ENCODE results near the gene FANCB. TPM values are rescaled to one million over a fixed set of nuclear protein-coding genes. Genes with fewer than 3 reads are reported as not detected.
A peak's percentile ranks its signal among the peaks of the same experiment; 100 is the strongest.

Gene FANCB
- total RNA-seq, 6 donors from 2014 or later = 0.46 to 1.7 (median 1.0) TPM; not detected in 1

- 53 to 60% methylated on average over 1 of the region's 1 CpG for WGBS, 2 donors
- DNase-seq = no peak
- no peak for TF ChIP-seq POLR2A (IDR thresholded peaks at IDR 0.05)
- TF ChIP-seq CTCF (IDR thresholded peaks at IDR 0.05) = no peak
- TF ChIP-seq EP300 (IDR thresholded peaks at IDR 0.05) = no peak
- no peak for TF ChIP-seq POLR2AphosphoS5 (IDR thresholded peaks at IDR 0.05)
Measured at GRCh38 chrX:14865201-14865600, 7.7 kb downstream of the FANCB start.

DNA sequence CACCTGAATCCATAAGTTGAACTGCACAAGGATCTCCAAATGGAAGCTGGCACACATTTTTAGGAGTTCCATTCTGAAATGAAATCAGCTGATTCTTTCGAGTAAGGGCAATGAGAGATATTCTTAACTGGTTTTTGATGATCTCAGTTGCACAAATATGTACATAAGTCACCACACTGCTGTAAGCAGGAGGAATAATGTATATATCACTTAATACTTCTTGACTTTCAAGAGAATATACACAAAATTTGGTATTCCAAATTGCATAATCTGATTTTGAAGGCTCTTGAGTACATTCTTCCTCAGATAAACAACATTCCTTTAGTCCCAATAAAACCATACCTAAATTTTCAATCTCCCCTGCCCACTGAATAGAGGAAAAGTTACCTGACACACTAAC lies 8.2 kb downstream of the FANCB start:
- ATAC-seq (ENCODE audit: low FRiP score in 2 of 2) = no peak
- DNase-seq = no peak
- H3K36me3 ChIP-seq = no peaks in the 10 kb centered on the region
- no peaks in the 10 kb centered on the region for H3K4me1 ChIP-seq
- no peaks in the 10 kb centered on the region for H3K27me3 ChIP-seq
- H3K9me3 ChIP-seq = no peaks in the 10 kb centered on the region
- H3K27ac ChIP-seq = no peak overlapping the region
- 57 to 77% methylated on average over 1 of the region's 1 CpG for WGBS, 2 donors
- TF ChIP-seq CTCF (IDR thresholded peaks at IDR 0.05) (no peak), EP300 (IDR thresholded peaks at IDR 0.05) (no peak), POLR2AphosphoS5 (IDR thresholded peaks at IDR 0.05) (no peak), POLR2A (IDR thresholded peaks at IDR 0.05) (no peak)
- no peak overlapping the region for H3K4me3 ChIP-seq

More at GRCh38 chrX:14865201-14865600, 7.7 kb downstream of the FANCB start:
- Histone ChIP-seq H3K27me3 (no peaks in the 10 kb centered on the region), H3K4me1 (no peaks in the 10 kb centered on the region), H3K27ac (no peak overlapping the region), H3K9me3 (no peaks in the 10 kb centered on the region), H3K4me3 (no peak overlapping the region), H3K36me3 (no peaks in the 10 kb centered on the region)
- no peak for ATAC-seq (ENCODE audit: low FRiP score in 2 of 2)

GRCh38 chrX:14851526-14851925 lies 21.3 kb downstream of the FANCB start:
- no peaks in the 10 kb centered on the region for H3K9me3 ChIP-seq
- no peaks in the 10 kb centered on the region for H3K4me1 ChIP-seq
- WGBS, 2 donors = 56 to 84% methylated on average over 3 of the region's 3 CpGs
- no peak overlapping the region for H3K4me3 ChIP-seq
- no peak for TF ChIP-seq POLR2AphosphoS5 (IDR thresholded peaks at IDR 0.05)
- no peak for TF ChIP-seq POLR2A (IDR thresholded peaks at IDR 0.05)
- no peak for TF ChIP-seq CTCF (IDR thresholded peaks at IDR 0.05)
- TF ChIP-seq EP300 (IDR thresholded peaks at IDR 0.05) = no peak
- H3K27me3 ChIP-seq = no peaks in the 10 kb centered on the region
- ATAC-seq (ENCODE audit: low FRiP score in 2 of 2) = no peak
- H3K27ac ChIP-seq = peak overlapping the region in 1 of 4 donors; percentile 18
- no peaks in the 10 kb centered on the region for H3K36me3 ChIP-seq
- DNase-seq = no peak

DNA sequence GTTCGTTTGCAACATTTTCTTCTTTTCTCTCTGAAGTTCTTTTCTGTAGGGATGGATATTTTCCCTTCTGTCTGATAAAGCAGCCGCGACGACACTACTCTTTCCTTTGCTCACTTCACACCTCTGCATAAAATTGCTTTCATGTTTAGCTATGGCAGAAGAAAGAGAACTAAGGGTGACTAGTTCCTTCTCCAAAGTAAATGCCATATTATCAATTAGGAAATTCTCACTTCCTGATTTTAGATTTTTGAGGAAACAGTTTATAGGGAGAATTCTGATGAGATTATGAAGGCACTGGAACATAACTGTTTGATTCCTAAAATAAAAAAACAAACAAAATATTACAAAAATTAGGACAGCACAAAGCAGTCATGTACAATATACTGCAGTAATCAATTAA lies 29.2 kb downstream of the FANCB start:
- no peaks in the 10 kb centered on the region for H3K4me1 ChIP-seq
- no peak overlapping the region for H3K27ac ChIP-seq
- TF ChIP-seq EP300 (IDR thresholded peaks at IDR 0.05) (no peak), POLR2AphosphoS5 (IDR thresholded peaks at IDR 0.05) (no peak), POLR2A (IDR thresholded peaks at IDR 0.05) (no peak), CTCF (IDR thresholded peaks at IDR 0.05) (no peak)
- H3K36me3 ChIP-seq = no peaks in the 10 kb centered on the region
- H3K9me3 ChIP-seq = no peaks in the 10 kb centered on the region
- WGBS, 2 donors = 71 to 77% methylated on average over 4 of the region's 4 CpGs
- H3K4me3 ChIP-seq = no peak overlapping the region
- H3K27me3 ChIP-seq = no peaks in the 10 kb centered on the region
- ATAC-seq (ENCODE audit: low FRiP score in 2 of 2) (no peak), DNase-seq (no peak)

DNA sequence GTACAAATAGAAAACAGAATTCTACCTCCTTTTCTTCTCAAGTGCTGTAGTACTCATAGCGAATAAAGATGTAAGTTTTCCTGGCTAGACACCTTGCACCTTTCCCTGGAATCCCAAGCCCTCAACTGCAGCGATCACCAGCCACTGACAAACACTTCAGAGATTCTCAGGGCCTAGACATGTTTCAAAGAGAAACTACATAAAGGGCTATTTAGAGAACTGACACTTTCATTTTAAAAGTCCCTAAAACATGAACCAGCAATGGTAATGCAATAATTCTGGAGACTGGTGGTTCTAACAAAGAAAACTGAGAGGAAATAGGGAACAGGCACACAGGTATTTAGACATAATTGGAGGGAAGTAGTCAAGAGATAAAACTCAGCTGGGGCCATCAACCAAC lies 35.7 kb downstream of the FANCB start:
- Histone ChIP-seq H3K4me3 (no peak overlapping the region), H3K27me3 (no peaks in the 10 kb centered on the region)
- 58 to 72% methylated on average over 2 of the region's 2 CpGs for WGBS, 2 donors

More for the DNA sequence above, 35.7 kb downstream of the FANCB start:
- TF ChIP-seq CTCF (IDR thresholded peaks at IDR 0.05) (no peak), POLR2A (IDR thresholded peaks at IDR 0.05) (no peak), EP300 (IDR thresholded peaks at IDR 0.05) (no peak), POLR2AphosphoS5 (IDR thresholded peaks at IDR 0.05) (no peak)
- Histone ChIP-seq H3K36me3 (no peaks in the 10 kb centered on the region), H3K4me1 (no peaks in the 10 kb centered on the region), H3K27ac (no peak overlapping the region), H3K9me3 (no peaks in the 10 kb centered on the region)
- ATAC-seq (ENCODE audit: low FRiP score in 2 of 2) = no peak
- DNase-seq = no peak

Data from upper lobe of left lung (tissue), 6 donors.